Measurements from ENCODE around the gene GOLGA6B. TPM values are rescaled to one million over a fixed set of nuclear protein-coding genes. Genes with fewer than 3 reads are reported as not detected.

GOLGA6B gene
- total RNA-seq, 4 donors from 2014 or later: 0.27 TPM; not detected in 3

DNA sequence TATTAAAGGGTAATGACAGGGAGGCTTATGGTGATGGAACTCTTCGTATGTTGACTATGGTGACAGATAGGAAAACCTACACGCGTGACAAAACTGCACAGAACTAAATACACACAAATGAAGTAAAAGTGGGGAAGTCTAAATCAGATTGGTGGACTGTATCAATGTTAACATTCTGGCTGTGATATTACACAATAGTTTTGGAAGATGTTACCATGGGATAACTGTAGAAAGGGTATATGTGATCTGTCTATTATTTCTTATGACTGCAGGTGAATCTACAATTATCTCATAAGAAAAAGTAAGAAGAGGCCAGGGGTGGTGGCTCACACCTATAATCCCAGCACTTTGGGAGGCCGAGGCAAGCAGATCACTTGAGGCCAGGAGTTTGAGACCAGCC lies 22.3 kb downstream of the GOLGA6B start:
- H3K4me3 ChIP-seq (replicated peaks in 1 of 3): no peak overlapping the region
- intact Hi-C loops (cut with DNase I): no loop called here
- no peaks in the 10 kb centered on the region for H3K36me3 ChIP-seq
- H3K4me1 ChIP-seq: peaks cover 8 to 11% of the 10 kb centered on the region in 2 donors
- no peak overlapping the region for H3K27ac ChIP-seq
- H3K9me3 ChIP-seq: no peaks in the 10 kb centered on the region
- TF ChIP-seq, protein P1, sequence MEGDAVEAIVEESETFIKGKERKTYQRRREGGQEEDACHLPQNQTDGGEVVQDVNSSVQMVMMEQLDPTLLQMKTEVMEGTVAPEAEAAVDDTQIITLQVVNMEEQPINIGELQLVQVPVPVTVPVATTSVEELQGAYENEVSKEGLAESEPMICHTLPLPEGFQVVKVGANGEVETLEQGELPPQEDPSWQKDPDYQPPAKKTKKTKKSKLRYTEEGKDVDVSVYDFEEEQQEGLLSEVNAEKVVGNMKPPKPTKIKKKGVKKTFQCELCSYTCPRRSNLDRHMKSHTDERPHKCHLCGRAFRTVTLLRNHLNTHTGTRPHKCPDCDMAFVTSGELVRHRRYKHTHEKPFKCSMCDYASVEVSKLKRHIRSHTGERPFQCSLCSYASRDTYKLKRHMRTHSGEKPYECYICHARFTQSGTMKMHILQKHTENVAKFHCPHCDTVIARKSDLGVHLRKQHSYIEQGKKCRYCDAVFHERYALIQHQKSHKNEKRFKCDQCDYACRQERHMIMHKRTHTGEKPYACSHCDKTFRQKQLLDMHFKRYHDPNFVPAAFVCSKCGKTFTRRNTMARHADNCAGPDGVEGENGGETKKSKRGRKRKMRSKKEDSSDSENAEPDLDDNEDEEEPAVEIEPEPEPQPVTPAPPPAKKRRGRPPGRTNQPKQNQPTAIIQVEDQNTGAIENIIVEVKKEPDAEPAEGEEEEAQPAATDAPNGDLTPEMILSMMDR (IDR thresholded peaks at IDR 0.05): no peak
- TF ChIP-seq POLR2A (IDR thresholded peaks at IDR 0.05): no peak
- 91 to 92% methylated on average over 4 of the region's 4 CpGs for WGBS, 2 donors
- H3K27me3 ChIP-seq: no peaks in the 10 kb centered on the region
- no peak for DNase-seq

DNA sequence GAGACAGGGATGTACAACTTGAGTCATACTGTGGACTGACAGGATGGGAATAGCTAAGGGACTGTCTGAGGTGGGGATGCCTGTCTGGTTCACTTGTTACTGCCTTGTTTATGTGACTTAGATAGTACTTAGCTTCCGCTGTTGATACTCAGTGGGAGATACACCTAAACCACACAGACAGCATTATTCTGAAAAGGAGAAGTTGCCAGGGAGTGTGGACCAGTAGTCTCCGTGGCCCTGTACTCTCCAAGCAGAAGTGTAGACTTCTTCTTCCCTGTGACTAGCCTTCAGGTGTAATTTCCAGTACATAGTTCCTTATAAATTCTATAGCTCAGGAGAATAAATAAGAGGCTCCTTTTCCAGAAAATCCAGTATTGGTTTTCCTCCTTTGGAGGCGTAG lies 26.4 kb downstream of the GOLGA6B start:
- intact Hi-C loops (cut with DNase I): no loop called here

DNA sequence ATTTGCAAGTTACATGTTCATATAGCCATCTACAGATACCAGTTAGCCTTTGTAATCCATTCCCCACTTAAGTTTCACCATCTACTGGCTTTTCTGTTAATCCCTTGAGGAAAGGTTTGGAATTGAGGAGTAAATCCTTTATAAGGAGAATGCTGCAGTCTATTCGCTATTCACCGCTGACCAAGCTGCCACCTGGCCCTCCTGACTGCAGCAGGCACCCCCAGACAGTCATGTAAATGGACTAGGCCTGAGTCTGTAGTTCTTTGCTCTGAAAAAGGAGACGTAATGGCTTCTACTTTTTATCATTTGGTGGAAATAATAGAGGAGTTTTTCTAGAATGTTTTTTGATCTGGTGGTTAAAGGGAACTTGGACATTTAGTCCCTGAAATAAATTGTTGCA lies 28.3 kb downstream of the GOLGA6B start:
- intact Hi-C loops (cut with DNase I): no loop called here
- no peak for DNase-seq
- Histone ChIP-seq H3K27me3 (no peaks in the 10 kb centered on the region), H3K27ac (no peak overlapping the region), H3K4me3 (replicated peaks in 1 of 3) (no peak overlapping the region), H3K9me3 (no peaks in the 10 kb centered on the region), H3K4me1 (peaks cover 17 to 20% of the 10 kb centered on the region in 2 donors), H3K36me3 (no peaks in the 10 kb centered on the region)
- WGBS, 2 donors: 96 to 97% methylated on average over 3 of the region's 3 CpGs
- TF ChIP-seq, protein P1 (IDR thresholded peaks at IDR 0.05): no peak
- TF ChIP-seq POLR2A (IDR thresholded peaks at IDR 0.05): no peak

More for the DNA sequence above, 26.4 kb downstream of the GOLGA6B start:
- Histone ChIP-seq H3K27ac (no peak overlapping the region), H3K4me3 (replicated peaks in 1 of 3) (no peak overlapping the region), H3K9me3 (no peaks in the 10 kb centered on the region), H3K27me3 (no peaks in the 10 kb centered on the region), H3K36me3 (no peaks in the 10 kb centered on the region), H3K4me1 (peaks cover 11 to 12% of the 10 kb centered on the region in 2 donors)
- WGBS, 2 donors: 54 to 58% methylated on average over 3 of the region's 3 CpGs
- TF ChIP-seq, protein P1 (IDR thresholded peaks at IDR 0.05): no peak
- TF ChIP-seq POLR2A (IDR thresholded peaks at IDR 0.05): no peak
- no peak for DNase-seq

DNA sequence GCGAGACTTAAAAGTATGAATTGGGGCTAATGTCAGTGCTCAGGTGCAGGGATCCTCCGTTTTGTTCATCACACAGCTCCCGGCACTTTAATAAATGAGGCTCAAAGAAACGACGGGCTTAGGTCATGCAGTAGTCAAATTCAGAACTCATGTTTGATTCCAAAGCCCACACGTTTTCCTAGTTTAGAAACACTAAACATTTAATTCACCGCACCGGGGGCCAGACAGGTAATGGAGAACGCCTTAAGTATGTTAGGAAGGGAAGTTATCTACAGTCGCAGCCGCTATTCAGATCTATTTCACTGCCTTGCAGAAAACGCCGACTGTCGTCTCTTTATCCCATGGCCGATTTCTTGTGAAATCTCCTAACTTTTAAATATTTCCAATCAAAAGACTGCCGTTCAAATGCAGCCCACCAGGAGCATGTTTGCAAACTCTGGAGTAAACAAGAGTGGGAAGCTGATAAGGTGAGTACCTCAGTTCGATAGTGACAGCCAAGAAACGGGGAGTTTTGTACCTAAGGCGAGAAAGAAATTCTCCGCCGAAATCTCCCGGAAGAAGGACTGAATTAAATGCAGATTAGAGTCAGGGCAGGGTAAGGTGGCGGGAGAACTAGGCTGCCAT lies 30.9 kb downstream of the GOLGA6B start:
- no peaks in the 10 kb centered on the region for H3K27me3 ChIP-seq
- peaks cover 6 to 13% of the 10 kb centered on the region in 2 donors for H3K4me1 ChIP-seq
- 25 to 27% methylated on average over 23 of the region's 23 CpGs for WGBS, 2 donors
- H3K36me3 ChIP-seq: no peaks in the 10 kb centered on the region
- TF ChIP-seq, protein P1 (IDR thresholded peaks at IDR 0.05): no peak
- TF ChIP-seq POLR2A (IDR thresholded peaks at IDR 0.05): no peak
- H3K9me3 ChIP-seq: no peaks in the 10 kb centered on the region
- peak overlapping the region; percentile 88 to 95 (median 93) for H3K27ac ChIP-seq
- peak overlapping the region; percentile 51 to 66 (median 54) for H3K4me3 ChIP-seq (replicated peaks in 1 of 3)
- DNase-seq: no peak
- intact Hi-C loops (cut with DNase I): no loop called here

DNA sequence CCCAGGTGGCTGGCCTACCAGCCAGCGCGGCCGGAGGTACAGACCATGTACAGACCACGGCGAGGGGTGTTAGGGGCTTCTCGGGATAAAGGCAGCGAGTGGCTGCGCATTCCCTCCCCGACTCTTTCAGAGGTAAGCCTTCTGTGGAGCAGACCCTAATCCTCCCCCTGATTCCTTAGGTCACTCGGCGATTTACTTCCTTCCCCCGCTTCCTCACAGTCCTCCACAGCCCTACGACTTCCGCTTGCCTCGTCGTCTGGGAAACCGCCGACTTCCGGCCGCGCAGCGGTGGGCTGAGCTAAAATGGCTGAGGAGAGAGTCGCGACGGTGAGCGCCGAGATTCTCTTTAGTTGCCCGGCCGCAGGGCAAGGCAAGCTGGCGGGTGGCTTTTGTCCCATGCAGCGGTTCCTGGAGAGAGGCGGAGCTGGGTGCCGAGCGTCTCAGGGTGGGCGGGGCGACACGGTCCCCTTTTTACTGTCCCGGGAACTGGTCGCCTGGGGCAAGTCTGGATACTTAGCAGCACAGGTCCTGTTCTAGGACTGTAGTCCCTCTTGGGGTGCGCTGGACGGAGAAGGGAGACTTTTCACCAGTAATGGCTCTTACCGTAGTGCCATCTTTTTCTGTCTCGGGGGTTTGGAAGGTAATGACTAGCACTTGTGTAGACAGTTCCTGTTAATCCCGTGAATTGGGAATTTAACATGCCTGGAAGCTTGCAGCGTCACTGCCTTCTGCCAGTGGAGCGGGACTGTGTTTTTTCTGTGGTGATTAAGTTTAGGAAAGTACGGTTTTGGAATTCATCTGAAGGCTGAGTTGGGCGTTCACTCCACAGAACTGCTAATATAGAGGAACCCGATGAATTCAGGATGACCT lies 31.7 kb downstream of the GOLGA6B start, which contains the start of the genes BBS4 and HIGD2B:
Gene BBS4 (plus strand): TSS at position 283 of the 870 bp plus-strand sequence. CDS start 21 bp downstream, at position 304.
Gene HIGD2B (minus strand): TSS at position 258 of the 870 bp plus-strand sequence. CDS start 9,808 bp downstream, outside the sequence.
- no peaks in the 10 kb centered on the region for H3K9me3 ChIP-seq
- peak; percentile 94 to 96 for DNase-seq
- H3K36me3 ChIP-seq: no peaks in the 10 kb centered on the region
- peak within 1 kb of the TSS; percentile 88 to 95 (median 93) for H3K27ac ChIP-seq
- TF ChIP-seq, protein P1 (IDR thresholded peaks at IDR 0.05): no peak
- TF ChIP-seq POLR2A (IDR thresholded peaks at IDR 0.05): peak; percentile 9 to 95
- H3K4me3 ChIP-seq (replicated peaks in 1 of 3): peak within 1 kb of the TSS; percentile 51 to 66 (median 54)
- intact Hi-C loops (cut with DNase I): no loop called here
- peaks cover 6 to 13% of the 10 kb centered on the region in 2 donors for H3K4me1 ChIP-seq
- no peaks in the 10 kb centered on the region for H3K27me3 ChIP-seq
- WGBS, 2 donors: 0 to 1% methylated on average over 34 to 49 of the region's 49 CpGs

All from thyroid gland (tissue), 4 donors.